NCI-H187 treated with DMSO at 0.1 percent for 48 hours (cell line): ENCODE results near the gene IGF2BP3.
"Not testable (repeated sequence)": the region's sequence is repeated elsewhere in the genome, so short reads cannot be mapped to it uniquely, and the experiment has no call there.

Experiments used
- DNase-seq: peaks from one replicate; lab custom pipeline; 2025; lab: John Stamatoyannopoulos, UW

The IGF2BP3 gene

DNA sequence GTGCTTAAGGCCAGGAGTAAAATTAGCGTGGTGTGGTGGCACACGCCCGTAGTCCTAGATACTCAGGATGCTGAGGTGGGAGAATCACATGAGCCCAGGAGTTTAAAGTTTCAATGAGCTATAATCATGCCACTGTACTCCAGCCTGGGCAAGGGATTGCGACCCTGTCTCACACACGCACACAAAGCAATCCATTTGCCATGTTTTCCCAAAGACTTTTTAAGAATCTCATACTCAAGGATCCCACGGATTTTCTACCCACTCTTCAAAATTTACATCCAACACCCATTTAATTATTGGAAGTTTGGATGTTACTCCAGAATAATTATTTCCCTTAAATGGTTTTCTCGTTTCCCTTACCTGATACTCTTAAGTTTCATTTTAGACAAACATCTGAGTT lies 47.9 kb downstream of the IGF2BP3 start:
- no peak for DNase-seq

DNA sequence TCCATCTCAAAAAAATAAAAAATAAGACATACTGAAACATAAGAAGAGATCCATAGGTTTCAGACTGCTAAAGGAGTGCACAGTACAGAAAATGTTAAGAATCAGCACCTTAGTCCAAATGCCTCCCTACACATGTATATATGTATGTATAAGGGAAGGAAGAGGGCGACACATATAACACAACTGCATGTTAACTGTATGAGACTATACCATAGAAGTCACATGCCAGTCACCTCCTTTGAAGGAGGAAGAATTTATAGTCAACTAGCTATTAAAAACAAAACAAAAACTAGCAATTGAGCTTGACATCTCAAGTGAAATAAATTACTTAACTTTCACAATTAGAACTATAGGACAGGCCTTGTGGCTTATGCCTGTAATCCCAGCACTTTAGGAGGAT lies 50.4 kb downstream of the IGF2BP3 start:
- DNase-seq, result no peak

GRCh38 chr7:23419160-23419559 lies 51.1 kb downstream of the IGF2BP3 start:
- DNase-seq, result no peak

GRCh38 chr7:23418046-23418445 lies 52.2 kb downstream of the IGF2BP3 start:
- no peak for DNase-seq

DNA sequence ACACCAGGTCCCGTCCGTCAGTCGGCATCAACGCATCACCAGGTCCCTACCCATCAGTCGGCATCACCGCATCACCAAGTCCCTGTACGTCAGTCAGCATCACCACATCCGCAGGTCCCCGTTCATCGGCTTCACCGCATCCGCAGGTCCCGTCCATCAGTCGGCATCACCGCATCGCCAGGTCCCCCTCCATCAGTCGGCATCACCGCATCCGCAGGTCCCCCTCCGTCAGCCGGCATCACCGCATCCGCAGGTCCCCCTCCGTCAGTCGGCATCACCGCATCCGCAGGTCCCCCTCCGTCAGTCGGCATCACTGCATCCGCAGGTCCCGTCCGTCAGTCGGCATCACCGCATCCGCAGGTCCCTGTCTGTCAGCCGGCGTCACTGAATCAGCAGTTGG lies 55.1 kb downstream of the IGF2BP3 start:
- no peak for DNase-seq

GRCh38 chr7:23410446-23411183 lies 59.7 kb downstream of the IGF2BP3 start:
- no peak for DNase-seq

GRCh38 chr7:23406564-23406963 lies 63.7 kb downstream of the IGF2BP3 start:
- not testable (repeated sequence) for DNase-seq

DNA sequence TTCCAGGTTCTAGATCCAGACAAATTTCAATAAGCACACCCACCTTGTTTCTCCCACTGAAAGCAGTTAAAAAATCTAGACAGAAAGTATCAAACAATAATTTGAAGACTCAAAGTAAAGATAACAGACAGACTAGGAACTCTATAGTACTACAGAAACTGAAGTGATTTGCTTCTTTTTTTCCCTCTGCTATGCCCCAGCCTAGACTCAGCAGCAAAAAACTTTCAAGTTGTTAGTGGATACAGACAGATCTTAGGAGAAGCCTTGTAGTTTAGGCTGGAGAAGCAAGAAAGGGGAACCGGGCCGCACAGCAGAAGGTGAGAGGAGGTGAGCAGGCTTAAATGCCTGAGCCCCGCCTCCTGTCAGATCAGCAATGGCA lies 65.1 kb downstream of the IGF2BP3 start:
- no peak for DNase-seq

- DNase-seq, result no peak
These were observed 65.6 kb downstream of the IGF2BP3 start for GRCh38 chr7:23404546-23405239.

DNA sequence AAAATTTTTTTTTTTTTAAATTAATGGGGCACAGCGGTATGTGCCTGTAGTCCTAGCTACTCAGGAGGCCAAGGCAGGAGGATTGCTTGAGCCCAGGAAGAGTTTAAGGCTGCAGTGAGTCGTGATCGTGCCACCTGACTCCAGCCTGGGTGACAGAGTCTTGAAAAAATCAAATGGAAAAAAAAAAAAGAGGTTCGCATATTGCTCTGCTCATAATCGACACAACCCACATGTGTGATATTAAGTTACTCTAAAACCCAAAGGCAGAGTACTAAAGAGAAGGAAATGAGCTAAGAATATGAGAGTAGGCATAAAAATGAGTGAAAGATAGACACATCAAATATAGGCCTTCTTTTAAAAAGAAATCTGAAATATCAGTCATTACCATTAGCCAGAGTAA lies 66.3 kb downstream of the IGF2BP3 start:
- no peak for DNase-seq

GRCh38 chr7:23398090-23398489 lies 72.2 kb downstream of the IGF2BP3 start:
- DNase-seq, result not testable (repeated sequence)

GRCh38 chr7:23397241-23397640 lies 73.0 kb downstream of the IGF2BP3 start:
- DNase-seq, result no peak

DNA sequence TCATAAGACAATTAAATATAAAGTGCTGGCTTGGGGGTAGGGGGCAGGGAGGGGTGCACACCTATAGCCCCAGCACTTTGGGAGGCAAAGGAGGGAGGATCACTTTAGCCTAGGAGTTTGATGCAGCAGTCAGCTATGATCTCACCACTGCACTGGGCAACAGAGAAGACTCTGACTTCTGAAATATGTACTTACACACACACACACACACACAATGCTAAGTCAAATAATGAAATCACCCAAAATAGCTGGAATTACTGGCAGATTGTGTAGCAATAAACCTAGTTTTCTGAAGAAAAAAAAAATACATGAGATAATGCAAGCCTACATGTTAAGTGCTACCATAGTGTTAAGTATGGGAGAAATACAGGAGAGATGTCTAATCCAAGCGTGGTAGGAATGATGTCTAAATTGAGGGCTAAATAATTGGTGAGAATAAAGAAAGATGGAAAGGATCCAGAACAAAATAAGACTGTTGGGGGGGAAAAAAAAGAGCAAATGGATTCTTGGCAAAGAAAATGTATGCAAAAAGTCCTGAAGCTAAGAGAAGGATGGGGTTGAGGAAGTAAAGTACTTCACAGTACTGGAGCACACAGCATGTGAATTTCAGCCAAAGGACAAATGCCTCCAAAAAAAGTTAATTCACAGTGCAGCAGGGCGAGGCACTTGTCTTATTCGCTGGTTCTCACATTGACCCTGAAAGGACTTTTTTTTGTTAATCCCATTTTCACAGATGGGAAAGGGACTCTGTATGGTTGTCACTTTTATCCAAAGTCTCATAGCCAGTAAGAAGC lies 73.9 kb downstream of the IGF2BP3 start:
- DNase-seq, result no peak

DNA sequence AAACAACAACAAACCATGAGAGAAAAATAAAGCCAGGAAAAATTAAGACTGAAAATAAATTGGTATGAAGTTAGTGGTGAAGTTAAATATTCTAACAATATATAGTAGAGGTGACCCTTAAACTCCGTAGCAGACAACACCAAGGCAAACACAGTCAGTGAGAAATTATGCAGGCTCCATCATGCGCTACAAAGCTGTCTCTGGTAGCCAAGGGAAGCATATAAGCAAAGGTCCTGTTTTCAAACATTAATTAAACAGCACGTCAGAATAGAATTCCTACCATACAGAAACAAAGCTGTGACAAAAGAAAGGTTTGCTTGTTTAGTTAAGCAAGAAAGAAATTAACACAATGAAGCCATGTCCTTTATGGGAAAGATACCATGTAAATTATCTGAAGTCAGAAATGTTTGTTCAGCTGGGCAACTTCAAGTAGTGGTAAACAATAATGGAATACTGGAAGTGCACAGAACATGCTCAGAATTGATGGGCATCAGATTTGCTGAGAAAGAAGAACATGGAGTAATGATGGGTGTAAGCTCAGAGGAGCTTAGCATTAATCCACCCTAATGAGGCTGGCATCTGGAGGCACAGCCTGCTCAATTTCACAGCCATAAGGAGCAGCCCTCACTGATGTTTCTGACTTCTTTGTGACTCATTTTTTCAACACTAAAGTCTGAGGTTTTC lies 75.7 kb downstream of the IGF2BP3 start:
- DNase-seq, result no peak

- DNase-seq, result no peak
These were observed 76.7 kb downstream of the IGF2BP3 start for GRCh38 chr7:23393636-23394035.

DNA sequence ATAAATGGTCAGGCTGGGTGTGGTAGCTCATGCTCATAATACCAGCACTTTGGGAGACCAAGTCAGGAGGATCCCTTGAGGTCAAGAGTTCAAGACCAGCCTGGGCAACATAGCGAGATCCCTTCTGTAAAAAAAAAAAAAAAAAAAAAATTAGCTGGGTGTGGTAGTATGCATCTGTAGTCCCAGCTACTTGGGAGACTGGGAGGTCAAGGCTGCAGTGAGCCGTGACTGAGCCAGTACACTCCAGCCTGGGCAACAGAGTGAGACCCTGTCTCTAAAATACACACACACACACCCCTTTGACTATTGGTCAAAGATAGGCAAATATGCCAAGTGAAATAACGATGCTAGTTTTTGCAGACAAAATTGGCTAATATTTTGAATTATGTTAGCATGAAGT lies 80.6 kb downstream of the IGF2BP3 start:
- DNase-seq, result no peak

GRCh38 chr7:23387583-23387982 lies 82.7 kb downstream of the IGF2BP3 start:
- no peak for DNase-seq

DNA sequence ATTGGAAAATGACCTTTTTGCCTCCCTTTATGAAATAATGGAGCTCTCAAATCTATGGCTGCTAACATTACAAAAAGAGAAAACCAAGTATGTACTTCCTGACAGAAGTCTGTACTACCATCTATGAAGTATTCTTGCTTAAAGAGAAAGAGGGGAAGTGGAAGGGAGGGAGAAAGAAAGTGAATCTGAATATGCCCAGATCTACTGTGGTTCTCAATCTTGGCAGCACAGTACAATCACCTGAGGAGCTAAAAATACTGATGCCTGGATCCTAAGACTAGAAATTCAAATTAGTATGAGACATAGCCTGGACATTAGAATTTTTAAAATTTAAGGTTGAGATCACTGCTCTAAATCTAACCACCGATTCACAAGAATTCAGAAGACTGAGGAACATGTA lies 85.2 kb downstream of the IGF2BP3 start:
- DNase-seq, result no peak

GRCh38 chr7:23383225-23383624 lies 87.1 kb downstream of the IGF2BP3 start:
- no peak for DNase-seq

GRCh38 chr7:23380961-23381360 lies 89.3 kb downstream of the IGF2BP3 start:
- DNase-seq, result no peak

GRCh38 chr7:23380556-23380955 lies 89.7 kb downstream of the IGF2BP3 start:
- no peak for DNase-seq

- DNase-seq, result no peak
These were observed 91.3 kb downstream of the IGF2BP3 start for GRCh38 chr7:23378996-23379395.
